GM12872 (cell line): ENCODE data around the gene APLNR.

Source experiments
- TF ChIP-seq, protein P1 (sequence below): IDR thresholded peaks from 3 replicates; pipeline ENCODE4 v1.5.1; 2011; ENCODE audit warnings: low read depth, mild to moderate bottlenecking, low read length, moderate library complexity; ENCODE audit not compliant: insufficient read depth

APLNR gene

DNA sequence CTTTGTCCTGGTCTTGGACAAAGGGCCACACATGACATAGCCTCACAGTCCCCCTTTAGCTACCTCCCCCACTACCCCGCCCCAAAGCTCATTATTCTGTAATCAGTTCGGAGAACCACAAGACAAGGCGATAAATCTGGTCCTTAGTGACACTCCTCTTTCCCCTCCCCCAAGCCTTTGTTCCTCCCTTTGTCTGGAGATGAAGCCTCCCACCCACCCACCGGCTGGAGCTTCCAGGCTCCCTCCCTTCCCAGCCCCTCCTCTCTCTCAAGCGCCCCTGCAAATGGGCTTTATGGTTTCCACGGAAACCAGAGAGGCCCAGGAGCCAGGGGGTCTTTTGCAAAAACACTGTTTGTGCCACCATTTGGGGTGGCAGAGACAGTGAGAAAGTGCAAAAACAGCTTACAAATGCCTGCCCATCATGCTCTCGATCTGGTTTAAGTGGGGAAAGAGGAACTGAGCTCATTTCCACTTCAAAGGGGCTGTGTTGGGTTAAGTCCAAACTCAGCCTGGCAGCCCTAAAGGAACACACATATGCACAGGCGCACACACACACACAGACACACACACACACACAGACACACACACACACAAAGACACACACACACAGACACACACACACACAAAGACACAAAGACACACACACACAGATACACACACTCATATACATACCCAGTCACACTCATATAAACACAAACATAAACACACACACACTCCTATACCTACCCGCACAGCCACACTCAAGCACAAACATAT, 23.5 kb downstream of the APLNR start:
- TF ChIP-seq, protein P1, sequence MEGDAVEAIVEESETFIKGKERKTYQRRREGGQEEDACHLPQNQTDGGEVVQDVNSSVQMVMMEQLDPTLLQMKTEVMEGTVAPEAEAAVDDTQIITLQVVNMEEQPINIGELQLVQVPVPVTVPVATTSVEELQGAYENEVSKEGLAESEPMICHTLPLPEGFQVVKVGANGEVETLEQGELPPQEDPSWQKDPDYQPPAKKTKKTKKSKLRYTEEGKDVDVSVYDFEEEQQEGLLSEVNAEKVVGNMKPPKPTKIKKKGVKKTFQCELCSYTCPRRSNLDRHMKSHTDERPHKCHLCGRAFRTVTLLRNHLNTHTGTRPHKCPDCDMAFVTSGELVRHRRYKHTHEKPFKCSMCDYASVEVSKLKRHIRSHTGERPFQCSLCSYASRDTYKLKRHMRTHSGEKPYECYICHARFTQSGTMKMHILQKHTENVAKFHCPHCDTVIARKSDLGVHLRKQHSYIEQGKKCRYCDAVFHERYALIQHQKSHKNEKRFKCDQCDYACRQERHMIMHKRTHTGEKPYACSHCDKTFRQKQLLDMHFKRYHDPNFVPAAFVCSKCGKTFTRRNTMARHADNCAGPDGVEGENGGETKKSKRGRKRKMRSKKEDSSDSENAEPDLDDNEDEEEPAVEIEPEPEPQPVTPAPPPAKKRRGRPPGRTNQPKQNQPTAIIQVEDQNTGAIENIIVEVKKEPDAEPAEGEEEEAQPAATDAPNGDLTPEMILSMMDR, result no peak

DNA sequence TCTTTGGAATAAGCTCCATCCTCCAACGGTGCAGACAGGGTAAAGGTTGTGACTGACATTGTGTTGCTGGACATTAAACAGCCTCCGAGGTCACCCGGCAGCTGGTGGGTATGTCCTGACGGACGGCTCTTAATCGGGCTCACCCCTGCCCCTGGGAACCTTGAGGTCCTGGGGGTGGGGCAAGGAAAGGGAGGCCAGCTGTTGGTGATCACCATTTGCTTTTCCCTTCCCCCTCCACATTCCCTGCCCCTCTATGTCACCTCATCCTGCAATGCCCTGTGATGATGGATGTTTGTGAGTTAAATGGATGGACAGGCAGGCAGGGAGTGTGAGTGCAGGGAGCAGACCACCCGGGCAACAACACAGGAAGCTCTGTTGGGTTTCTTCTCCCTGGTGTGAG, 26.3 kb downstream of the APLNR start:
- TF ChIP-seq, protein P1, result no peak

DNA sequence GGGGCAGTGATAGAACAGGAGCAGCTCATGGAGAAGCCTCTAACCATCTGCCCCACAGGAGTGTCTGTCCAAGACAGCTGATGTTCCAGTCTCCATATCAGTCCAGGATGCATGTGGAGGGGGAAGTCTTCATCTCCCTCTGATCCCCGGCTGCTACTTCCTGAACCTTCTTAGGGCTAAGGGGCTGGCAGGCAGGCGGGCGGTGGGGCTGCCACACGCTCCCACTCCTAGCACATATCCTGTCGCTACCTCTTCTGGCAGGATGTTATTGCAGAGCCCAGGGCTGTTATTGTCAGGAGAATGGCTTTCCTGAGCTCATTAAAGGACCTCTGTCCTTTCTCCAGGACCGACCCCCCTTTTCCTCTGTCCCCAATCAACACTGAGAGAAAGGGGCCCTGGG, 29.9 kb downstream of the APLNR start:
- TF ChIP-seq, protein P1, result no peak

DNA sequence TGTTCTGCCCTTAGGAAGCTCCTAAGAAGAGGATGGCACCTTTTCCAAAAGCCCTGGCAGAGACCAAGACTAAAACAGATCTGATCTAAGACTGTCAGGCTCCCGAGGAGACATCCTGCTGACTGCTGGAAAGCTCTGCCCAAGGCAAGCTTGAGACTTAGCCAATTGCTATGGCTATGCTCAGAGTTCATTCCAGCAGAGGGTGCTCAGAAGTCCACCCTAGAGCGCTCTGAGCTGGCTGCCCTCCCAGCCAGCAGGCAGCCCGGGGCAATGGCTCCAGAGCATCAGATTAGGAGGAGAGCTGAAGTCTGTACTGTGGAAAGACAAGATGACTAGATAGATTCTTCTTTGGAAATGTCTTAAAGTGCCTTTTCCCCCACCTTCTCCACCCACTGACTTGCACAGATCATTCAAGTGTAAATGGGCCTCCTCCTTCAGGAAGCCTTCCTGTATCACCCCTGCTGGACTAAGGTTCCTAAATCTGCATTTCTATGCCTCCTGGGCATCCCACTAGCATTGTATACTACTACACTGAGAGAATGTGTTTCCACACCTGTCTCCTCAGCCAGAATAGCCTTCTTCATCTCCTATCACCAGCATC, 31.9 kb downstream of the APLNR start:
- TF ChIP-seq, protein P1, result no peak

DNA sequence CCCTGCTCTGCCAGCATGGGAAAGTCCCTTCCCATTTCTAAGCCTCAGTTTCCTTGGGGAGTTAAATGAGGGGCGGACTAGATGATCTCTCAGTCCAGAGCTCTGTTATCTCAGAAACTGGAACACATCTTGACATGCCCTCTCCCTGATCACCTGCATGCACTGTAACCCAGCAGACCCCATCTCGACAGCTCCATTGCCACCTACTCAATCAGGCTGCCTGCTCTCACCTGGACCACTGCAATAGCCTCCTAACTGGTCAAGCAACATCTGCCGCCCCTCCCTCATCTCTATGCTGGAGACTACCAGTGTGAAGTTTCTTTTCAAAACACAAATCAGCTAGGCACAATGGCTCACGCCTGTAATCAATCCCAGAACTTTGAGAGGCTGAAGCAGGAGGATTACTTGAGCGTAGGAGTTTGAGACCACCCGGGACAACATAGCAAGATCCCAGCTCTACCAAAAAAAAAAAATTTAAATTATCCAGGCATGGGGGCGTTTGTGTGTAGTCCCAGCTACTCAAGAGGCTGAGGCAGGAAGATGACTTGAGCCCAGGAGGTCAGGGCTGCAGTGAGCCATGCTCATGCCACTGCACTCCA, 33.1 kb downstream of the APLNR start:
- TF ChIP-seq, protein P1, result no peak

DNA sequence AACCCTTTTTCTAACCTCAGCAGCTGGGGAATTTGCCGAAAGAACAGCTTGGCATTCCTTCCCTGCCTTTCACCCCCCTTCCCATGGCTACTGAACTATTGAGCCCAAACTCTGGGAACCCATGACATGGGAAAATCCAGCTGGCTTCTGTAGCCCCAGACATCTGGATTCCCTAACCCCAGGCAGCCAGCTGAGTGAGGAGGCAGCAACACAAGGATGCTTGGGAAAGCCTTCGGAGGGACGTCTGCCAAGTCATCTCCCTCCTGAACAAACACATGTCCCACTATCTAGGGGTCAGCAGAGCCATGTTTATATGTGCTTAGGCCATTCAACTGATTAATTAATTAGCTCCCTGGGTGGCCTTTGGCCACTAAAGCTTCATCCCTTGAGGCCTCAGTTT, 33.7 kb downstream of the APLNR start:
- TF ChIP-seq, protein P1, result no peak

DNA sequence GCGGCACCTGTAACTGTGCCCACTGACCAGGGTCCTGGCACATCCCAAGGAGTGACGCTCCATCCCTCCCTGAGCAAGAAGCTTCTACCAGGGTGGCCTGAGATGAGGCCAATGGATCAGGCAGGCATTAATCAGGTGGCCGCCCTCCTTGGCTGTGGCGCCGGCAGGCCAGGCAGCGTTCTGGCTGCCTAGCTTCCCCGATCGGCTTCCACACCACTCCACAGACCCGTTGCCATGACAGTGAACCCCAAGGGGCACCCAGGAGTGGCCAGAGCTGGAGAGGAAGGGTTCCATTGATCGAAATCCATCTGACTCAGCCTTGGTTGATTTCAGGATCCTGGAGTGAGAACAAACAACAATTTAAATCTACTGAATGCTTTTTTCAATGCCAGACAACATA, 34.8 kb downstream of the APLNR start:
- TF ChIP-seq, protein P1, result no peak
